SK-N-SH treated with all-trans-retinoic acid at 6 μM for 48 hours (cell line): ENCODE data around the gene AUTS2.
A peak's percentile ranks its signal among the peaks of the same experiment; 100 is the strongest.

Experiments used
- ATAC-seq: fragments of 200-7000 bp; cut with Tn5 transposase; 3 replicates; pipeline ENCODE4 v1.9.1; 2020; ENCODE audit warnings: mild to moderate bottlenecking, moderate library complexity
- ARNTL ChIP-seq: fragments of 450-650 bp; formaldehyde crosslinking; IDR thresholded peaks from 2 replicates; pipeline ENCODE4 v1.5.0; 2020; ENCODE audit warnings: low read depth, mild to moderate bottlenecking, moderate library complexity, borderline replicate concordance
- BACH2 ChIP-seq: fragments of 250-450 bp; sonication (Bioruptor Pico); IDR thresholded peaks from 2 replicates; pipeline ENCODE4 v1.9.0; 2021; ENCODE audit warnings: mild to moderate bottlenecking, borderline replicate concordance
- CREB5 ChIP-seq: fragments of 250-450 bp; sonication (Bioruptor Pico); IDR thresholded peaks from 2 replicates; pipeline ENCODE4 v1.5.1; 2020; ENCODE audit warnings: low read depth, mild to moderate bottlenecking, moderate library complexity
- CSDC2 ChIP-seq: fragments of 250-450 bp; sonication (Bioruptor Pico); IDR thresholded peaks from 2 replicates; pipeline ENCODE4 v1.5.0; 2020; ENCODE audit warnings: mild to moderate bottlenecking, moderate library complexity
- CSRNP3 ChIP-seq: fragments of 250-450 bp; sonication (Bioruptor Pico); IDR thresholded peaks from 2 replicates; pipeline ENCODE4 v1.5.1; 2021; ENCODE audit warnings: mild to moderate bottlenecking, moderate library complexity
- ESRRG ChIP-seq: fragments of 250-450 bp; sonication (Bioruptor Pico); IDR thresholded peaks from 2 replicates; pipeline ENCODE4 v1.6.1; 2021; ENCODE audit warnings: mild to moderate bottlenecking
- GLIS3 ChIP-seq: fragments of 250-450 bp; sonication (Bioruptor Pico); IDR thresholded peaks from 2 replicates; pipeline ENCODE4 v1.5.0; 2020; ENCODE audit warnings: mild to moderate bottlenecking, moderate library complexity
- ISL1 ChIP-seq: fragments of 250-450 bp; sonication (Bioruptor Pico); IDR thresholded peaks from 2 replicates; pipeline ENCODE4 v2.1.2; 2022; ENCODE audit warnings: mild to moderate bottlenecking, moderate library complexity
- OSR1 ChIP-seq: fragments of 250-450 bp; sonication (Bioruptor Pico); IDR thresholded peaks from 2 replicates; pipeline ENCODE4 v1.8.0; 2022; ENCODE audit warnings: moderate library complexity, mild to moderate bottlenecking, inconsistent platforms
- PATZ1 ChIP-seq: fragments of 250-450 bp; sonication (Bioruptor Pico); IDR thresholded peaks from 2 replicates; pipeline ENCODE4 v1.8.0; 2020; ENCODE audit warnings: mild to moderate bottlenecking, moderate library complexity, borderline replicate concordance
- POU6F1 ChIP-seq: fragments of 250-450 bp; sonication (Bioruptor Pico); IDR thresholded peaks from 2 replicates; pipeline ENCODE4 v1.8.0; 2021; ENCODE audit warnings: low read depth, mild to moderate bottlenecking, moderate library complexity, borderline replicate concordance
- PPARA ChIP-seq: fragments of 250-450 bp; sonication (Bioruptor Pico); IDR thresholded peaks from 2 replicates; pipeline ENCODE4 v1.5.0; 2020; ENCODE audit warnings: mild to moderate bottlenecking, borderline replicate concordance
- RARB ChIP-seq: fragments of 250-450 bp; sonication (Bioruptor Pico); IDR thresholded peaks from 2 replicates; pipeline ENCODE4 v1.8.0; 2021; ENCODE audit warnings: mild to moderate bottlenecking, moderate library complexity
- SNAI2 ChIP-seq: fragments of 250-450 bp; sonication (Bioruptor Pico); IDR thresholded peaks from 2 replicates; pipeline ENCODE4 v1.5.0; 2020; ENCODE audit warnings: mild to moderate bottlenecking, moderate library complexity
- TCF4 ChIP-seq: fragments of 250-450 bp; sonication (Bioruptor Pico); IDR thresholded peaks from 2 replicates; pipeline ENCODE4 v1.8.0; 2021; ENCODE audit warnings: mild to moderate bottlenecking, moderate library complexity, borderline replicate concordance
- TOX ChIP-seq: fragments of 250-450 bp; sonication (Bioruptor Pico); IDR thresholded peaks from 2 replicates; pipeline ENCODE4 v1.8.0; 2021; ENCODE audit warnings: mild to moderate bottlenecking, moderate library complexity, borderline replicate concordance
- ZC3H10 ChIP-seq: fragments of 250-450 bp; sonication (Bioruptor Pico); IDR thresholded peaks from 2 replicates; pipeline ENCODE4 v1.5.1; 2021; ENCODE audit warnings: mild to moderate bottlenecking, moderate library complexity
- ZFP3 ChIP-seq: fragments of 250-450 bp; sonication (Bioruptor Pico); IDR thresholded peaks from 2 replicates; pipeline ENCODE4 v1.5.0; 2020; ENCODE audit warnings: mild to moderate bottlenecking, moderate library complexity
- ZFP30 ChIP-seq: fragments of 450-650 bp; formaldehyde crosslinking; IDR thresholded peaks from 2 replicates; pipeline ENCODE4 v1.5.0; 2022; ENCODE audit warnings: mild to moderate bottlenecking, moderate library complexity
- ZNF565 ChIP-seq: fragments of 450-650 bp; formaldehyde crosslinking; conservative IDR thresholded peaks from 2 replicates; pipeline ENCODE4 v1.5.0; 2020; ENCODE audit warnings: low read depth, mild to moderate bottlenecking, moderate library complexity
- ZNF70 ChIP-seq: fragments of 450-650 bp; formaldehyde crosslinking; IDR thresholded peaks from 2 replicates; pipeline ENCODE4 v1.5.0; 2020; ENCODE audit warnings: mild to moderate bottlenecking, moderate library complexity
- ZNF8 ChIP-seq: fragments of 450-650 bp; formaldehyde crosslinking; IDR thresholded peaks from 2 replicates; pipeline ENCODE4 v1.5.0; 2020; ENCODE audit warnings: mild to moderate bottlenecking, moderate library complexity

The AUTS2 gene

GRCh38 chr7:69816501-69816900 lies 218.2 kb downstream of the AUTS2 start:
- ATAC-seq, result no peak
- TF ChIP-seq CSDC2, result no peak
- TF ChIP-seq POU6F1 (CRISPR knock-in tag), result no peak
- no peak for TF ChIP-seq SNAI2
- TF ChIP-seq TCF4, result no peak
- no peak for TF ChIP-seq TOX (CRISPR knock-in tag)
- no peak for TF ChIP-seq GLIS3
- no peak for TF ChIP-seq BACH2
- no peak for TF ChIP-seq OSR1 (CRISPR knock-in tag)
- no peak for TF ChIP-seq ARNTL (CRISPR knock-in tag)
- no peak for TF ChIP-seq ZNF8
- TF ChIP-seq PATZ1 (CRISPR knock-in tag), result no peak
- no peak for TF ChIP-seq ZNF565
- no peak for TF ChIP-seq CREB5
- no peak for TF ChIP-seq ZFP30
- no peak for TF ChIP-seq ZNF70 (CRISPR knock-in tag)
- TF ChIP-seq, all 23 proteins: peak for 0

- TF ChIP-seq ESRRG (CRISPR knock-in tag) (no peak), CREB5 (no peak)
- peak; percentile 64 for ATAC-seq
These were observed 218.8 kb downstream of the AUTS2 start for GRCh38 chr7:69817121-69817520.

GRCh38 chr7:69817841-69818635 lies 219.8 kb downstream of the AUTS2 start:
- ATAC-seq, result no peak; the same call in 2 of the 3 replicates
- TF ChIP-seq PPARA (CRISPR knock-in tag) (no peak), CSDC2 (no peak), CSRNP3 (CRISPR knock-in tag) (no peak), PATZ1 (CRISPR knock-in tag) (no peak), ISL1 (CRISPR knock-in tag) (0 out of 2 replicates have a peak, but pooled peaks have one; percentile 9), OSR1 (CRISPR knock-in tag) (no peak), CREB5 (no peak), ARNTL (CRISPR knock-in tag) (no peak), GLIS3 (no peak), ESRRG (CRISPR knock-in tag) (no peak), POU6F1 (CRISPR knock-in tag) (no peak), SNAI2 (no peak), TOX (CRISPR knock-in tag) (no peak), BACH2 (no peak), ZC3H10 (CRISPR knock-in tag) (no peak), ZFP30 (no peak), TCF4 (peak; percentile 66; the same call in 1 of the 2 replicates), ZNF70 (CRISPR knock-in tag) (no peak), ZNF8 (no peak), RARB (CRISPR knock-in tag) (no peak), ZNF565 (no peak), ZFP3 (CRISPR knock-in tag) (no peak)
